ENCODE results near the gene PLAC8L1.
"Not testable (repeated sequence)": the region's sequence is repeated elsewhere in the genome, so short reads cannot be mapped to it uniquely, and the experiment has no call there.

The PLAC8L1 gene

GRCh38 chr5:146105477-146105876 lies at the start of gene PLAC8L1:
TSS of gene PLAC8L1 (minus strand) at chr5:146105577. CDS start at chr5:146104311, 1,266 bp downstream.
- no peak for DNase-seq

- DNase-seq = no peak
These were observed 46.6 kb upstream of the PLAC8L1 start for GRCh38 chr5:146151970-146152369.

DNA sequence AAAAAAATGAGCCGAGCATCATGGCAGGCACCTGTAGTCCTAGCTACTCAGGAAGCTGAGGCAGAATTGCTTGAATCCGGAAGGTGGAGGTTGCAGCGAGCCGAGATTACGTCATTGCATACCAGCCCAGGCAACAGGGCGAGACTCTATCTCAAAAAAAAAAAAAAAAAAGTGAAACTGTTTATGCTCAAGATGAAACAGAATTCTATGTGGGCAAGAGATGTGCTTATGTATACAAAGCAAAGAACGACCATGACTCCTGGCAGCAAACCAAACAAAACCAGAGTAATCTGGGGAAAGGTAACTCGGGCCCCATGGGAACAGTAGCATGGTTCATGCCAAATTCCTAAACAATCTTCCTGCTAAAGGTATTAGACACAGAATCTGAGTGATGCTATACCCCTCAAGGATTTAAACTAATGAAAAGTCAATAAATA lies 32.6 kb upstream of the PLAC8L1 start:
- no peak for DNase-seq

- DNase-seq = no peak
These were observed 25.2 kb upstream of the PLAC8L1 start for GRCh38 chr5:146130440-146131045.

DNA sequence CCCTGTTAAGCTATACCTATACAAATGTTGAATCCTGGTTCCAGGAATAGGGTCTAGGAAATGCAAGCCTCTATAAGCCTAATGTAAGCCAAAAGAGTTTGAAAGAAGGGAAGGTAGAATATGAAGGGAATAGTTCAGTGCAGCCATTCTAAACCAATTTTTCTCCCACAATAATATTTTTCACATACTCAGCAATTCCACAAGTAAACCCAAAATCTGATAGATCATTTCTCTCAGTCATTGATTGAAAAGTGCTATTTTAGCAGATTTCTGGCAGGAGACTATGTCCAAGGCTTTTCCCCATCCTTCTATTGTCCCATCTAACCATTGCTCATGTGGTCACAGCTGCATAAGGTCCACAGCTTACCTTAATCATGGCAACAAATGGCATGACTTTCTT lies 20.7 kb upstream of the PLAC8L1 start:
- no peak for DNase-seq

DNA sequence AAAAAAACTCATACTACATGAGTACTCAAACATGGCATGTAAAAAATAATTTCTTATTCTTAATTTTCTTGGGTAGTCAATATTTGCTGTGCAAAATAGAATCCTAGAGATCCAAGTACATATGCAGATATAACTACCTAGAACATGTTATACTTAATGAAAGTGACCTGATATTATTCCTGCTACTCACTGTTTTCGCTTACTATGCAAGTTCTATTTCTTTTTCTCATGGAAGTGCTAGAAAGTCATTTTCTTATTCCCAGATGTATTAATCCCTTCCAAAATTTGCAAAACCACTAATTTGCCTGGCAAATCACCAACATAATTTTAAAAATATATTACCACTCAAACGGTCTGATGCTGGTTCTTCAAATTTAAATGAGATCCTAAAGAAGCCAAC lies 19.2 kb upstream of the PLAC8L1 start:
- no peak for DNase-seq

DNA sequence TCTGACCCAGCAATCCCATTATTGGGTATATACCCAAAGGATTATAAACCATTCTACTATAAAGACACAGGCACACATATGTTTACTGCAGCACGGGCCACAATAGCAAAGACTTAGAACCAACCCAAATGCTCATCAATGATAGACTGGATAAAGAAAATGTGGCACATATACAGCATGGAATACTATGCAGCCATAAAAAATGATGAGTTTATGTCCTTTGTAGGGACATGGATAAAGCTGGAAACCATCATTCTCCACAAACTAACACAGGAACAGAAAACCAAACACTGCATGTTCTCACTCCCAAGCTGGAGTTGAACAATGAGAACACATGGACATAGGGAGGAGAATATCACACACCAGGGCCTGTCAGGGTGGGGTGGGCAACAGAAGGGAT lies 16.1 kb upstream of the PLAC8L1 start:
- not testable (repeated sequence) for DNase-seq

DNA sequence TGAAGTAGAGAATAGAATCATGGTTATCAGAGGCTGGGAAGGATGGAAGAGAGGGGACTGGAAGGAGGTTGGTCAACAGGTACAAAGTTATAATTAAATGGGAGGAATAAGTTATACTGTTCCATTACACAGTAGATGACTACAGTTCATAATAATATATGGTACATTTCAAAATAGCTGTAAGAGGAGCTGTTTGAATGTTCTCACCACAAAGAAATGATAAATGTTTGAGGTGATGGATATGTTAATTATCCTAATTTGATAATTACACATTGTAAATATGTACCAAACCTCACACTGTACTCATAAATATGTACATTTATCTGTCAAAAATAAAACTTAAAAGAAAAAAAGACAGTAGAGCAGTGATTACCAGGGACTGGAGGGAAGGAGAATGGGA lies 12.9 kb upstream of the PLAC8L1 start:
- no peak for DNase-seq

DNA sequence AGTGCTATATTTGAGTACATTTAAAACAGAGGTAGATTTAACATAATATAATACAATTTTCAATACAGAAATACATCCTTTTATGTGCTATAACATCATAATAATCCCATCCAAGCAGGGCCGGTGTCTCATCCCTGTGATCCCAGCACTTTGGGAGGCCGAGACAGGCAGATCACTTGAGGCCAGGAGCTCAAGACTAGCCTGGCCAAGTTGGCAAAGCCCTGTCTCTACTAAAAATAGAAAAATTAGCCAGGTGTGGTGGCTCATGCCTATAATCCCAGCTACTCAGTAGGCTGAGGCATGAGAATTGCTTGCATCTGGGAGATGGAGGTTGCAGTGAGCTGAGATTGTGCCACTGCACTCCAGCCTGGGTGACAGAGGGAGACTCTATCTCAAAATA lies 11.8 kb upstream of the PLAC8L1 start:
- not testable (repeated sequence) for DNase-seq

- DNase-seq = no peak
These were observed 11.0 kb upstream of the PLAC8L1 start for GRCh38 chr5:146116361-146116760.

- no peak for DNase-seq
These were observed 7.1 kb upstream of the PLAC8L1 start for GRCh38 chr5:146112476-146112875.

GRCh38 chr5:146111409-146111808 lies 6.0 kb upstream of the PLAC8L1 start:
- no peak for DNase-seq

- DNase-seq = no peak
These were observed 4.0 kb upstream of the PLAC8L1 start for GRCh38 chr5:146109379-146109778.

DNA sequence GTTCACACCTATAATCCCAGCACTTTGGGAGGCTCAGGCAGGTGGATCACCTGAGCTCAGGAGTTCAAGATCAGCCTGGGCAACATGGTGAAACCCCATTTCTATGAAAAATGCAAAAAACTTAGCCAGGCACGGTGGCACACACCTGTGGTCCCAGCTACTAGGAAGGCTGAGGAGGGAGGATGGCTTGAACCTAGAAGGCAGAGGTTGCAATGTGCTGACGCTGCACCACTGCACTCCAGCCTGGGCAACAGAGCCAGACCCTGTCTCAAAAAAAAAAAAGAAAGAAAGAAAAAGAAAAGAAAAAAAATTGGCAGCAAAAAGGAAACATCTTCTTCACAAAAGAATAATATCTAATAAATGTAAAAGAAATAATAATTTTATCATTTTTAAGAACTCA lies 3.5 kb upstream of the PLAC8L1 start:
- DNase-seq = not testable (repeated sequence)

- no peak for DNase-seq
These were observed 2.5 kb upstream of the PLAC8L1 start for GRCh38 chr5:146107901-146108300.

GRCh38 chr5:146103594-146103993 lies 1.8 kb downstream of the PLAC8L1 start:
- no peak for DNase-seq

DNA sequence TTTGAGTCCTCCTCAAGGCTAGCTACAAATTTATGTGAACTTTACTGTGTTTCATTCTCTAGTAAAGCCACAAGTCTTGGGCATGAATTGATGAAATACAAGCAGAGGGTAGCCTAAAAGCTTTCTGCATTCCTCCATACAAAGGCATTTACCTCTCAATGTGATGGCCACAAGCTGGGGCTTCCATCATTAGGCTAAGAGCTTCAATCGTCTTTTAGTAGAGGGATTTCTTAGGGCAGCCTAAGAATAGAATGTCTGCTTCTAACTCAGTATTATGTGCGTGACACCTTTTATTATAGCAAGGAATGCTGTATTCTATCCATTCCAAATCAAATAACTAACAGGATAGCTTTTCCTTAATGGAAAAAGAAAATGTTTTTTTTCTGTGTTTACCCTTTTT lies 3.7 kb downstream of the PLAC8L1 start:
- no peak for DNase-seq

DNA sequence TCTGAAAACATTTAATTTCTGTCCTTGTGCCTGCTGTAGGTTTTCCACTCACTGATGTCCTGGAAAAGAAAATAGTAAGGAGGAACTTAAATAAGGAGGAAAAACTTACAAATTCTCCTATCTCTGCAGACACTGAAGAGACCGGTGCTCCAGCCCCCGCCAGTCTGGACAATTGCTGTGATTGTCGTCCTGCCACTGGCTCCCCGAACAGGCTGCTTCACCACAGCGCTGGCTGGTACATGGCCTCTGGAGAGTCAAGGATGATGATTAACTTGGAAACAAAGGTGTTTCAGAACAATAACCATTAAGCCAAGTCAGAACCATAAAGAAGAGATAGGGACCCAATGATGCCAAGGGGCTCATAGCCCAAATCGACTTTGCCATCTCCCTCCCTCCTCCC lies 7.3 kb downstream of the PLAC8L1 start:
- no peak for DNase-seq

DNA sequence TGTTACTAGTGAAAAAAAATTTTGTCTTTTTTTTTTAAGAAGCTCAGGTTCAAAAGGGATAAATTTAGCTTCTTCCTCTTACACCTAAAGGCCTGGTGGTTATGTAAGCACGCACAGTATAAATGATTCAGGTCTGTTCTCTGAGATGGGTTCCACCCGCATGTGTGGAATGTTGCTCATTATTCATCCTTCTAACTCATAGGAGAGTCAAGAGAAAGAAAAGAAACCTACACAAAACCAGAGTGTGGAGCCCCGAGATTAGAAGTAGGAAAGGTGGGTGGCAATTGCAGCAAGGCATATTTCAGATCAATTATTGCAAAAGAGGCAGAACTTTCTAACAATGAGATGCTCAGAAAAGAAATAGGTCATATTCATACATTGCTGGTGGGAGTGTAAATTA lies 13.5 kb downstream of the PLAC8L1 start:
- DNase-seq = no peak

- DNase-seq = no peak
These were observed 16.1 kb downstream of the PLAC8L1 start for GRCh38 chr5:146089287-146089686.

DNA sequence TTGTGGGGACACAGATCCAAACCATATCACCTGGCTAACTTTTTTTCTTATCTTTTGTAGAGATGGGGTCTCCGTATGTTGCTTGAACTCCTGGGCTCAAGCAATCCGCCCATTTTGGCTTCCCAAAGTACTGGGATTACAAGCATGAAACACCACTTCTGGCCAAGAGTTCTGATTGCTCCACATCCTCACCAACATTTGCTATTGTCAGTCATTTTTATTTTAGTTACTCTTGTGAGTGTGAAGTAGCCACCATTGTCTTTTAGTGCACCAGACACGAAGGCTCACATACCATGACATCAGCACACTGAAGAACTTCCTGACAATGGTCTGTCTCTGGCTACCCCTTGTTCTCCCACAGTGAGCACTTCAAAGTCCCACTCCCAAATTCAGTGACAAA lies 17.3 kb downstream of the PLAC8L1 start:
- no peak for DNase-seq

- no peak for DNase-seq
These were observed 21.0 kb downstream of the PLAC8L1 start for GRCh38 chr5:146084376-146084775.

- DNase-seq = no peak
These were observed 22.6 kb downstream of the PLAC8L1 start for GRCh38 chr5:146082798-146083197.

DNA sequence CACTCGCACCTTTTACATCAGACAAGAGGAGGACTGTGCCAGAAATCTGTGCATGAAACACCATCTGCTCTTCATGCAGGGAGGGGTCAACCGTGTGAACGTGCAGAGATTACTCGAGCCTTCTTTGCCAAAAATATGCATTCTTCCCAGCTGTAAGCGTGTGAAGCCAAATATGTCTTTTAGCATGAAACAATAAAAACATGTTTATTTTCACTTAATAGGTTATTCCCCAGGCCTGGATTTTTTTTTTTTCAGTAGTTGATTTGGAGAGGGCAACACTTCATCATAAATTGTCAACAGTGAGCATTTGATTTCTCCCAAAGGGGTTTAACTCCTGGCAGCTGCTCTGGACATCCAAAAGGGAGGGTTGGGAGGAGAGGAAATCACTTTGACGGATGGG lies 23.8 kb downstream of the PLAC8L1 start:
- peak; percentile 34 for DNase-seq

- no peak for DNase-seq
These were observed 25.5 kb downstream of the PLAC8L1 start for GRCh38 chr5:146079695-146080373.
